HG02943 (cell line): ENCODE measurements around the gene HS2ST1.
"Not testable (repeated sequence)": the region's sequence is repeated elsewhere in the genome, so short reads cannot be mapped to it uniquely, and the experiment has no call there.

Source experiments
- ATAC-seq: cut with Tn5 transposase; IDR thresholded peaks from one replicate; pipeline ENCODE4 v1.9.1; 2021; ENCODE audit warnings: mild to moderate bottlenecking, low read depth, moderate library complexity; ENCODE audit not compliant: unreplicated experiment

Gene HS2ST1

DNA sequence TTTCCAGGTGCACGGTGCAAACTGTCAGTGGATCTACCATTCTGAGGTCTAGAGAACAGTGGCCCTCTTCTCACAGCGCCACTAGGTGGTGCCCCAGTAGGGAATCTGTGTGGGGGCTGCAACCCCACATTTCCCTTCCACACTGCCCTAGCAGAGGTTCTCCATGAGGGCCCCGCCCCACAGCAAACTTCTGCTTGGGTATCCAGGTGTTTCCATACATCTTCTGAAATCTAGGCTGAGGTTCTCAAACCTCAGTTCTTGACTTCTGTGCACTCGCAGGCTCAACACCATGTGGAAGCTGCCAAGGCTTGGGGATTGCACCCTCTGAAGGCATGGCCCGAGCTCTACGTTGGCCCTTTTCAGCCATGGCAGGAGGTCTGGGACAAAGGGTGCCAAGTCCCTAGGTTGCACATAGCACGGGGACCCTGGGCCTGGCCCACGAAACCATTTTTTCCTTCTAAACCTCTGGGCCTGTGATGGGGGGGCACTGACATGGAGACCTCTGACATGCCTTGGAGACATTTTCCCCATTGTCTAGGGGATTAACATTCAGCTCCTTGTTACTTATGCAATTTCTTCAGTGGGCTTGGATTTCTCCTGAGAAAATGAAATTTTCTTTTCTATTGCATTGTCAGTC, 10.0 kb downstream of the HS2ST1 start:
- no peak for ATAC-seq

DNA sequence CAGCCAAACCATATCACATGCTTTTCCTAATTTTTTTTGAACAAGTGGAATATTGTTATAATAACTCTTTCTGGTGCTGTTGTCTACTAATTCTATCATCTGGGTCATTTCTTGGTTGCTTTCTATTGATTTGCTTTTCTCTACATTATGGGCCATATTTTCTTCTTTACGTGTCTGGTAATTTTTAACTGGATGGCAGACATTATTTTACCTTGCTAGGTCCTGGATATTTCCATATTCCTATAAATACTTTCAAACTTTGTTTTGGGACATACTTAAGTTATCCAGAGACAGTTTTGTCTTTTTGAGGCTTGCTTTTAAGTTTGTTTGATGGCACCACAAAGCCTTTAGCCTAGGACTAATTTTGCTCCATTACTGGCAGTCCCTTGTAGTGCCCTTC, 11.3 kb downstream of the HS2ST1 start:
- ATAC-seq = no peak

DNA sequence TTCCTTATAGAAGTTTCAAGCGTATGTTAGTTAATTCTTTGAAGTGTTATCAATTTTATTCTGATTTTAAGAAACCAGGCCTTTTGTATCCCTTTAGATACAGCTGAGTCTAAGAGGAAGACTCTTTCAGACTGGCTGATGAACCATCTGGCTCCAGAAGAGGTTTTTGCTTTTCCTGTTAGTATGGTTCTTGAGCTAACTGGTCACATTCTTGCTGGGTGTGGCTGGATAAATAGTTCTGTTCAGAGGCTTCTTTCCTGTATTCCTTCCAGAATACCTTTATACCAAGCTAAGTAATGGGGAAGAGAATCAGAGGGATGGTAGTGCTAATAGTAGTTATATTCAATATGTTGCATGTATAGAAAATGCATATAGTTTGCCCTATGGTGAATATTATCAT, 12.4 kb downstream of the HS2ST1 start:
- ATAC-seq = no peak

DNA sequence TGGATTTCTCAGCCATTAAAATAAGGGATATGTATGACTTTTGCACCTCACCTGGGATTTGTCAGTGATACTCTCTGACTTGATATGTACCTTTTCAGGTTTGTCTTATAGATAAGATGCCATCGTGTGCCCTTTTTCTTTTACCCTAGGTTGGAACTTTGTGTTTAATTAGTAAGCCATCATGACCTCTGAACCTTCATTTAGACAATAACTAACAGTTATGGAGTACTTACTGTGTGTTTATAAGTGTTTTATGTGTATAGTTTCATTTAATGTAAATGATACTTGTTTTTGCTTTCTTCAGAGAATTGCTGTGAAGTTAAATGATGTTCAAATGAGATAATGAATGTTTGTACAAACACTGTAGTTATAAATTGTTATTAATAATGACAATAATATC, 14.4 kb downstream of the HS2ST1 start:
- ATAC-seq = no peak

DNA sequence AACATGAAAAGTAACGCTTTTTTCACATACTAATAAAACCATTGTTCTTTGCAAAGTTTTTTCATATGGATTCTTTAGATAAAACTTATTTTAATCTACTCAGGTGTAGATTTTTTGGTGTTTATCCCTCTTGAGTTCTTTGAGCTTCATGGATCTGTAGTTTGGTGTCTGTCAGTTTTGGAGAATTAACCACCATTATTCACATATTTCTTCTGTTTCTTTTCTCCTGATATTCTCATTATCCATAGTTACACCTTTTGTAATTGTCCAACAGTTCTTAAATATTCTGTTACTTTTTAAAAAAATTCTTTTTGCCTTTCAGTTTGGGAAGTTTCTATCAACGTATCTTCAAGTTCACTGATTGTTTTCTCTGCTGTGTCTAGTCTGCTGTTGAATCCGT, 18.6 kb downstream of the HS2ST1 start:
- ATAC-seq = no peak

DNA sequence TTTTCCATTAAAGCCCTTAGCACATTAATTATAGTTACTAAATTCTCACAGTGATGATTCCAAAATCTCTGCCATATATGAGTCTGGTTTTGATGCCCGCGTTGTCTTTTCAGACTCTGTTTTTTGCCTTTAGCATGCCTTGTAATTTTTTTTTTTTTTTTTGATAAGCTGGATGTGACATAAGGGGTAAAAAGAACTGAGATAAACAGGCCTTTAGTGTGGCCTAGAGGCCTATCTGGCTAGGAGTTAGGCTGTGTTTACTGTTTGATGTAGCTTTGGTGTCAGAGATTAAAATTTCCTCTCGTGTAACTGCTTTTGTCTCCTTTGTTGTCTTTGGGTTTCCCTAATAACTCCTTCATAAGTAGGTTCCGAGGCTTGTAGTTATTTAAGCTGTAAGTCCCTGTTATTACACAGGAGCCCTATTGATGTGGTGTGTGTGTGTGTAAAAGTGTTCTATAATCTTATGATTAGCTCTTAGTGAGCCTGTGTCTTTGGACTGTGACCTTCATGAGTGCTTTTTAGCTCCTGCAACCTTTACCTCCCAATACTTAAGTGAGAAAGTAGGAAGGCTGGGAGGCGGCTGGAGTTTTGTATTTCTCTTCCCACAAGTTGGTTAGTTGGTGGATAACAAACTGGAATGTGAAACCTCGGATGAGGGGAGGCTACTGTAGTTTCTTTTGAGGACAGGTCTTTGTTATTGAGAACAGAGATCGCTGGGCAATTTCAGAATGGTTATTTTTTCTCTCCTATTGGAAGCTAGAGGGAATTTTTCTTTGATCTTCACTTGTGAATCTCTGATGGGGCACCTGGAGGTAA, 19.3 kb downstream of the HS2ST1 start:
- no peak for ATAC-seq

DNA sequence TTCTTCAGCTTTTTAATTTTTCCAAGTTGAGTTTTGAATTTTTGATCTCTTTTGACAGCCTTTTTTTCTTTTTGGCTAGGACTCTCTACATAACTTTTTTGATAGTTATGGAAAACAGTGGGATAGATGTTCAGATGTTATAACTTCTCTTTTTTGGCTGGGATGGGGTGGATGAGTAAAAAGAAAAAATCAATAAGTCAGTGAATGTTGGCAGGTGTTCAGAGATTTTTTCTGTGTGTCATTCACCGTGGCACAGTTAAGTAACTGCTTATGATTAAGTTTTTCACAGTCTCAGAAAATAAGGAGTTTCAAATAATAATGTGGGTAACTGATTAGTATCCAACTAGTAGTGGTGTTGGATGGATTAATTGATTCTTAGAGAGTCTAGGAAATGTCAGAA, 24.0 kb downstream of the HS2ST1 start:
- ATAC-seq = no peak

DNA sequence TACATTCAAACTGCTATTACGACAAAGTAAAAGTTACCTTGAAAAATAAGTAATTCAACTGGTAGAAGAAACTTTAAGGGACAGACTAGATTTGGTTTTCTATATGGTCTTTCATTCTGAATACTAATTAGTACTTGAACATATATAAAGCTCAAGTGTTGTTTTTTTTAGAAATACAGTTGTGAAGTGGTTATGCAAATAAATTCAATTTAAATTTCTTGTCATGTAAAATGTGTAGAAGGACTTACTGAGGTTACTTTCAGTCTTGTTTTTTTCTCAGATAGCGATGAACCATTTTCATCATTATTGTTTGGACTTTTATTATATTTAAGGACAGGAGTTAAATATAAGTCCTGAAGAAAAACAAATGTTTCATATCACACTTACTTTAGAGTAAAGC, 24.4 kb downstream of the HS2ST1 start:
- no peak for ATAC-seq

DNA sequence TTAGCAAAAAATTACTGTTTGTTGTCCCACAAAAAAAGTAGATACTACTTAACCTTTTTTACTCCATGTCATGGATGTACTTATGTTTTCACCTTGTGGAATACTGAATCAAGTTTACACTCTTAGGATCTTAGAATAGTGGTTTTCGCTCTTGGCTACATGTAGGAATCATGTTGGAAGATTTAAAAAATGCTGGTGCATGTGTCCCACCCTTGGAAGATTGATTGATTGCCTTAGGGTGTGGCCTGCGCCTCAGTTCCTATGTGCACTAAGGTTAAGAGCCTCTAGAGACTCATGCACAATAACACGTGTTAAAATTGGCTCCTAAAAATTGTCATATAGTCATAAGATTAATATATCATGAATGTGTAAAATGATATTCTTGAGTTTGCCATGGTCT, 25.0 kb downstream of the HS2ST1 start:
- no peak for ATAC-seq

DNA sequence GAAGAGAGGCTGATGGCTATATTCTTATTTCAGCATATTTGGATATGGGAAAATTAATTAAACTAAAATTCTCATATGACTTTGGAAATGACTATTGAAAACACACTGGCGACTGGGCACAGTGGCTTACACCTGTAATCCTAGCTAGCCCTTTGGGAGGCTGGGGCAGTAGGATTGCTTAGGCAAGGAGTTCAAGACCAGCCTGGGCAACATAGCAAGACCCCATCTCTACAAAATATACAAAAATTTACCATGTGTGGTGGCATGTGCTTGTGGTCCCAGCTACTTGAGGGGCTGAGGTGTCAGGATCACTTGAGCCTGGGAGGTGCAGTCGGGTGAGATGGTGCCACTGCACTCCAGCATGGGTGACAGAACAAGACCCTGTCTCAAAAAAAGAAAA, 26.2 kb downstream of the HS2ST1 start:
- no peak for ATAC-seq

DNA sequence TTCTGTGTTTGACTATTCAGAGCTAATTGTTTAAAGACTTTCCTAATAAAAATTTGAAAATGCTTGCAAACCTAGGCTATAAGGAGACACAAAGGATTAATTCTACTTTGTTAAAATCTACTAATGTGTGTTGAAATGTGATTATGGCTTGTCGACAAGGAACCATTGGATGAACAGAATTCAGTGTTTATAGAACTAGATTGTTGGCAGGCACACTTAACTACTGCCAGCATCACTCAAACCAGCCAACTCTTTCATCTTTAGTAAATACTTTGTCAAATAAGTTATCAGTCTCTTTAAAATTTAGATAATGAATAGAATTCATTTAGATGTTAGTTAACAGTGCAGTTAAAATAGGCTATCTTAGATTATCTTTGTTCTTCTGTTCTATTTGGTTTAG, 27.6 kb downstream of the HS2ST1 start:
- ATAC-seq = no peak

DNA sequence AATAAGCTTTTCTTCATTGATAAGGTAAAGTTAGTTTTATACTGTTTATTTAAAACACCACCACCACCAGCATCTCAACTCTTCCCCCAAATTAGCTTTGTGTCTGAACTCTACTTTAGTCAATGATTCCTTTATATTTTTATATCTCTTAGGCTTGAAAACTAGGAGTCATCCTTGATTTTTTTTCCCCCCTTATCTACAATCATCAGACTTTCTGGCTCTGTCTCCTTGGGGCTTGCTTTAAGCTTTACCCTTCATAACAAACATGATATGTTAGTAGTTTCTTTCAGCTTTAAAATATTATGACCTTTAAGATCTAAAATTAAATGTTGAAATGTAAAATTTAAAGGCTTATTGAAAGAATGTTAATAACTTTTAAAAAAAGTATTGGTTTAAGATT, 28.3 kb downstream of the HS2ST1 start:
- ATAC-seq = no peak

DNA sequence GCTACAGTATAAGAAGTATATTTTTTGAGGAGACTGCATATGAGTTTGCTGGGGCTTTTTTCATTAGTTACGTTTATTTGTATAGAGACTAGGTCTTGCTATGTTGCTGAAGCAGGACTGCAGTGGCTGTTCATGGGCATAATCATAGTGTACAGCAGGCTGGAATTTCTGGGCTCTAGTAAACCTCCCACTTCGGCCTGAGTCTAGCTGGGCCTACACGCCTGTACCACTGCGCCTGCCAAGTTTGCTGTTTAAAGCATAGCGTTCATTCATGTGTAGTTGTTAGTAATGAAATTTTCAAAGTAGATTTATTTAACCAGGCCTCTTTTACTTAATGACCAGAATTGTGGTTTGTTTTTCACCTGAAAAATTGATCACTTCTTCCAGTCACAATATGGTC, 33.8 kb downstream of the HS2ST1 start:
- no peak for ATAC-seq

DNA sequence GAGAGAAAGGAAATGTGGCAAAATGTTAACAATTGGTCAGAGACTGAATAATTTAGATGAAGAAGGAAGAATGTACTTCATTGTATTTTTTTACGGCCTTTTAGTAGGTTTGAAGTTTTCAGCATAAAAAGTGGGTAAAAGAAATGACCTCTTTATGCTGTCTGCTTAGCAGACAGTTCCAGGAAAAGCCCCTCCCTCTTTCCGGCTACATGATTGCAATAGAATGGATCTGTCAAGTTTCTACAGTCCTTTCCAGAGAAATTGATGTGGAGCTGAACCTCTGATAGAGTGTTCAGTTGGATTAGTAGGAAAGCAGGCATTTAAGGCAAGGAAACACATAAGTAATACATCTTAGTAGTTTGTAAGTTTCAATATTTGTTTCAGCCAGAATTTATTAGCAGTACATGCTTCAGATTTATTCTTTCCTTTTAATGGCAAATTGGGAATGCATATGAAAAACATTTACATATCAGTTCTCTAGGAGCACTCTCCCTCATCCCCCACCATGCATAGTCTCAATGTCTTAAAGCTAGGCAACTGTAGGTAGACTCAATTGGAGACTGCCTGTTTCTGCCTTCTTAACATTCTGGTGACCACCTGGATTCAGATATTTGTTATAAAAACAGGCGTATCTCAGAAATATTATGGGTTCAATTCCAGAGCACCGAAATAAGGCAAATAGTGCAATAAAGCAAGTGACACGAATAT, 36.4 kb downstream of the HS2ST1 start:
- ATAC-seq = no peak

DNA sequence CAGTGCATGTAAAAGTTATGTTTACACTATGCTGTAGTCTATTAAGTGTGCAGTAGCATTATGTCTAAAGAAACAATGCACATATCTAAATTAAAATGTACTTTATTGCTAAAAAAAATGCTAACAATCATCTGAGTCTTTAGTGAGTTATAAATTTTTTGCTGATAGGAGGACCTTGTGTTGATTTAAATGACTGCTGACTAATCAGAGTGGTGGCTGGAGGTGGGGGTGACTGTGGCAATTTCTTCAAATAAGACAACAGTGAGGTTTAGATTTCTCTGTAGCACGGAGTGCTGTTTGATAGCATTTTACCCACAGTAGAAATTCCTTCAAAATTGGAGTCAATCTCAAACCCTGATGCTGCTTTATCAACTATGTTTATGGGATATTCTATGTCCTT, 37.0 kb downstream of the HS2ST1 start:
- no peak for ATAC-seq

DNA sequence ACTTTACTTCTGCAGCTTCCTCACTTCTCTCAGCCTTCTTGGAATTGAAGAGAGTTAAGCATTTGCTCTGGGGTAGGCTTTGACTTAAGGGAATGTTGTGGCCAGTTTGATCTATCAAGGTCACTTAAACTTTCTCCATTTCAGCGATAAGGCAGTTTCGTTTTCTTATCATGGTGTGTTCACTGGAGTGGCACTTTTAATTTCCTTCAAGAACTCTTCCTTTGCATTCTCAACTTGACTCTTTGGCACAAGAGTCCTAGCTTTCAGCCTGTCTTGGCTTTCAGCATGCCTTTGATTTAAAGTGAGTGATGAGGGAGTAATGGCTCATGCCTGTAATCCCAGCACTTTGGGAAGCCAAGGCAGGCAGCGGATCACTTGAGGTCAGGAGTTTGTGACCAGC, 38.7 kb downstream of the HS2ST1 start:
- no peak for ATAC-seq

DNA sequence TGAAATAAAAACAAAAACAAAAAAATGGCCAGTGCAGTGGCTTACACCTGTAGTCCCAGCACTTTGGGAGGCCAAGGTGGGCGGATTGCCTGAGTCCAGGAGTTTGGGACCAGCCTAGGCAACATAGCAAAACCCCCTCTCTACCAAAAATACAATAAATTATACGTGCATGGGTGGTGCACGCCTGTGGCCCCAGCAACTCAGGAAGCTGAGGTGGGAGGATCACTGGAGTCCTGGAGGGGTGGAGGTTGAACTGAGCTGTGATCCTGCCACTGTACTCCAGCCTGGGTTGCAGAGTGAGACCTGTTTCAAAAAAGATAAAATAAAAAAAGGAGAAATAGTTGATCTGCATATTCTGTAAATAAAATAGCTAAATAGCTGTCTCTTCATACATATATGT, 41.2 kb downstream of the HS2ST1 start:
- no peak for ATAC-seq

DNA sequence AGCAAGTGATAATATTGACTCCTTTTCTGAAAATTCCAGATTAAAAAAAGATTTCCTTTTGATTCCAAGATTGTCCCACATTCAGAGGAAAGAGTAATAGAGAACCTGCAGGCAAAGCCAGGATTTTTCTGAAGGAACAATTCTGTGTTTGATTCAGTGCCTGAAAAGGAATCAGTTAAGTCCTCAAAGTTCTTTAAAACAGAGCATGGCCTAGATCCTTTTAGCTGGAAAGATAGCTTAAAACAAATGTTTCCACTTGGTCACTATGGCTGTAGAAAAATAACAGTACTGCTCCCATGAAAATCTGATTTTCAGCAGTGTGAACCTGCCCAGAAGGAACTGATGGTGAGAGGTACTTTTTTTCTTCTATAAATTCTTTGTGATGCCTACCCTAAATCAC, 41.8 kb downstream of the HS2ST1 start:
- no peak for ATAC-seq

DNA sequence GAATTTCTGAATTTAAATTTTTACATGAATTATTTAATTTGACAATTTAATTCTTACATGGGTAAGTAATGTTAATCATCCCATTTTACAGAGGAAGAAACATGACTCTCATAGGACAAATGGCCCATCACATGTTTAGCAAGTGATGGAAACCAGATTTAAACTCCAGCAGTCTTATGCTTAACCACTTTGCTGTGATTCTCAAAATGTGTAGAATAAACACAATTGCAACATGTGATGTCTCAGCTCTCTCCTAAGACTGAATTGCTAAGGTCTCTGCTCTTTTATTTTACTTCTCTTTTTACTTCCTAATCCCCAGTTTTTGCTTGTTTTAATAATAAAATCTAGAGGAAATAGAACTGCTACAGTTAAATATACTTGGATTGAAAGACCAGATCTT, 42.8 kb downstream of the HS2ST1 start:
- no peak for ATAC-seq

DNA sequence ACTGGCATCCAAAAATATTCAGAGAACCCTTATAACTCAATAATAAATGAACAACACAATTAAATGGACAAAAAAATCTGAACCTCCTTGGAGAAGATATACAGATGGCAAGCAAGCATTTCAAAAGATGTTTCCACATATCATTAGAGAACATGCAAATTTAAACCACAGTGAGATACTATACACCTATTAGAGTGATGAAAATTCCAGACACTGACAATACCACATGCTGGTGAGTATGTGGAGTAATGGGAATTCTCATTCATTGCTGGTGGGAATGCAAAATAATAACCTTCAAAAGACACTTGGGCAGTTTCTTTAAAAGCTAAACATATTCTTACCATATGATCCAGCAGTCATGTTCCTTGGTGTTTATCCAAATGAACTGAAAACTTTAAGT, 46.1 kb downstream of the HS2ST1 start:
- ATAC-seq = no peak

DNA sequence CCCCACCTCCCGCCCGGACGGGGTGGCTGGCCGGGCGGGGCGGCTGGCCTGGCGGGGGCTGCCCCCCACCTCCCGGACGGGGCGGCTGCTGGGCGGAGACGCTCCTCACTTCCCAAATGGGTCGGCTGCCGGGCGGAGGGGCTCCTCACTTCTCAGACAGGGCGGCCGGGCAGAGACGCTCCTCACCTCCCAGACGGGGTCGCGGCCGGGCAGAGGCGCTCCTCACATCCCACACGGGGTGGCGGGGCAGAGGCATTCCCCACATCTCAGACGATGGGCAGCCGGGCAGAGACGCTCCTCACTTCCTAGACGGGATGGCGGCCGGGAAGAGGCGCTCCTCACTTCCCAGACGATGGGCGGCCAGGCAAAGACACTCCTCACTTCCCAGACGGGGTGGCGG, 49.4 kb downstream of the HS2ST1 start:
- ATAC-seq = not testable (repeated sequence)
